Peyer's patch (tissue), 4 donors: ENCODE results near the gene RERE.

Experiments
- POLR2A ChIP-seq, 2 donors: fragments of 450-650 bp; IDR thresholded peaks; one replicate each; pipeline ENCODE4 v1.5.1; 2017; ENCODE audit warnings: antibody characterized with exemption in 2 of 2, mild to moderate bottlenecking in 2 of 2, moderate library complexity in 2 of 2
- TF ChIP-seq, protein P1 (sequence below), 6 experiments: fragments of 450-650 bp in 4 of 6; fragments of 200-600 bp in 2 of 6; sonication (generic) in 1 of 6; IDR thresholded peaks; one replicate each; pipeline ENCODE4 v1.5.1; 2017 to 2019; ENCODE audit warnings: antibody characterized with exemption in 6 of 6, mild to moderate bottlenecking in 3 of 6, moderate library complexity in 1 of 6

- TF ChIP-seq, protein P1, sequence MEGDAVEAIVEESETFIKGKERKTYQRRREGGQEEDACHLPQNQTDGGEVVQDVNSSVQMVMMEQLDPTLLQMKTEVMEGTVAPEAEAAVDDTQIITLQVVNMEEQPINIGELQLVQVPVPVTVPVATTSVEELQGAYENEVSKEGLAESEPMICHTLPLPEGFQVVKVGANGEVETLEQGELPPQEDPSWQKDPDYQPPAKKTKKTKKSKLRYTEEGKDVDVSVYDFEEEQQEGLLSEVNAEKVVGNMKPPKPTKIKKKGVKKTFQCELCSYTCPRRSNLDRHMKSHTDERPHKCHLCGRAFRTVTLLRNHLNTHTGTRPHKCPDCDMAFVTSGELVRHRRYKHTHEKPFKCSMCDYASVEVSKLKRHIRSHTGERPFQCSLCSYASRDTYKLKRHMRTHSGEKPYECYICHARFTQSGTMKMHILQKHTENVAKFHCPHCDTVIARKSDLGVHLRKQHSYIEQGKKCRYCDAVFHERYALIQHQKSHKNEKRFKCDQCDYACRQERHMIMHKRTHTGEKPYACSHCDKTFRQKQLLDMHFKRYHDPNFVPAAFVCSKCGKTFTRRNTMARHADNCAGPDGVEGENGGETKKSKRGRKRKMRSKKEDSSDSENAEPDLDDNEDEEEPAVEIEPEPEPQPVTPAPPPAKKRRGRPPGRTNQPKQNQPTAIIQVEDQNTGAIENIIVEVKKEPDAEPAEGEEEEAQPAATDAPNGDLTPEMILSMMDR (IDR thresholded peaks at IDR 0.05) = no peak
- no peak for TF ChIP-seq POLR2A (IDR thresholded peaks at IDR 0.05)
These were observed 477.0 kb downstream of the RERE start for GRCh38 chr1:8340448-8340847.
